A673 (cell line): ENCODE results near the gene KRT80.

ENCODE experiments used
- EZH2 ChIP-seq: fragments of 200-600 bp; sonication (generic); IDR thresholded peaks from 2 replicates; pipeline ENCODE4 v1.6.1; 2017; ENCODE audit warnings: borderline replicate concordance, low read depth, mild to moderate bottlenecking, mixed read lengths, antibody characterized with exemption, low read length; ENCODE audit not compliant: poor library complexity, severe bottlenecking
- TF ChIP-seq, protein P1 (sequence below): fragments of 300-800, 200-600 bp; sonication (generic); conservative IDR thresholded peaks from 2 replicates; pipeline ENCODE4 v1.5.1; 2017; ENCODE audit warnings: low read depth, mild to moderate bottlenecking, antibody characterized with exemption, low read length, moderate library complexity, mixed read lengths

DNA sequence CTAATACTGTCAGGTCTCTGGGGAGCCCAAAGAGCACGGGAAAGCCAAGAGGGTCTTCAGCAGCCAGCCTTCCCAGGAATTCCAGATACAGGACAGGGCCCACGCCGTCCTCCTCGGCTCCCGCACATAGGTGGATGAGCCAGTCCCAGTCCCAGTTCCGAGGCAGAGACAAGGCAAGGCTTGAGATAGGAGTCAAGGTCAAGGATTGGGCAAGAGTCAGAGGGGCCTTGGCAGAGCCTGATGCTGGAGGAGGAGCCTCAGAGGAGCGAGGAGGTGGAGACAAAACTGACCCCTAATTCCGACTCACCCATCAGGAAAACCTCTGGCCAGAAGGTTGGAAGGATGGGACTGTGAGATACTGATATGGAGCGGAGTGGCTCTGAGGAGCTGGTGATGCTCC is 21.0 kb downstream of the KRT80 start:
- TF ChIP-seq, protein P1, sequence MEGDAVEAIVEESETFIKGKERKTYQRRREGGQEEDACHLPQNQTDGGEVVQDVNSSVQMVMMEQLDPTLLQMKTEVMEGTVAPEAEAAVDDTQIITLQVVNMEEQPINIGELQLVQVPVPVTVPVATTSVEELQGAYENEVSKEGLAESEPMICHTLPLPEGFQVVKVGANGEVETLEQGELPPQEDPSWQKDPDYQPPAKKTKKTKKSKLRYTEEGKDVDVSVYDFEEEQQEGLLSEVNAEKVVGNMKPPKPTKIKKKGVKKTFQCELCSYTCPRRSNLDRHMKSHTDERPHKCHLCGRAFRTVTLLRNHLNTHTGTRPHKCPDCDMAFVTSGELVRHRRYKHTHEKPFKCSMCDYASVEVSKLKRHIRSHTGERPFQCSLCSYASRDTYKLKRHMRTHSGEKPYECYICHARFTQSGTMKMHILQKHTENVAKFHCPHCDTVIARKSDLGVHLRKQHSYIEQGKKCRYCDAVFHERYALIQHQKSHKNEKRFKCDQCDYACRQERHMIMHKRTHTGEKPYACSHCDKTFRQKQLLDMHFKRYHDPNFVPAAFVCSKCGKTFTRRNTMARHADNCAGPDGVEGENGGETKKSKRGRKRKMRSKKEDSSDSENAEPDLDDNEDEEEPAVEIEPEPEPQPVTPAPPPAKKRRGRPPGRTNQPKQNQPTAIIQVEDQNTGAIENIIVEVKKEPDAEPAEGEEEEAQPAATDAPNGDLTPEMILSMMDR, result no peak
- no peak for TF ChIP-seq EZH2
